Measurements from ENCODE around the gene BEST4.
"Not testable (repeated sequence)": the region's sequence is repeated elsewhere in the genome, so short reads cannot be mapped to it uniquely, and the experiment has no call there.

BEST4 gene

DNA sequence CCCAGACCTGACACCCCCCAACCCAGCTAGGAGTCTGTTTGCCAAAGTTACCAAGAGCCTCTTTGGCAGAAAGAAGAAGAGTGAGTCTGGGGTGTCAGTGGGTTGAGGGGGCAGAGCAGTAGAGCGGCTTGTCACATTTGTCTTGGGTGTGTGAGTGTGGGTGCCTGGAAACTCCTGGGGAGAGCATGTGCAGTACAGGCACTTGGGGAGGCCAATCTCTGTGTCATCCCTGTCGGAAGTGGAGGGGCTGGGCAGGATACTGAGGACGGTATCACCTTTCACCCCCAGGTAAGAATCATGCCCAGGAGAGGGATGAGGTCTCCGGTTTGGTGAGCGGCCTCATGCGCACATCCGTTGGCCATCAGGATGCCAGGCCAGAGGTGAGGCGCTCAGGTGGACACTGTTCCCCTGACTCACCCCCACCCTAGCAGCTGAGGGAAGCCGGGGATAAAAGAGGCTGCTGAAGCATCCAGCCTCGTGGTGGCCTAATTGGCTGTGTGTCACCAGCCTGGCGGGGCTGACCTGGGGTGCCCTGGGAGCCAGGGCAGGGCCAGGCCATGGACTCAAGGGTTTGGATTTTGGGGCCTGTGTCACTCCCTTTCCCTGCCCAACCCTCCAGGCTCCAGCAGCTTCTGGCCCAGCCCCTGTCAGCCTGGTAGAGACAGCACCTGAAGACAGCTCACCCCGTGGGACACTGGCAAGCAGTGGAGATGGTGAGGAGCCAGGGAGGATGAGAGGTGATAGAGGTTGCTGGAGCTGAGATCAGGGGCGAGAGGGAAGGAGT is 15.5 kb upstream of the BEST4 start:
- in situ Hi-C loops (cut with MboI; ENCODE audit: low sequenced_read_pairs): loop anchor here (25.0 kb wide), 1 partner anchor 209 kb away; the partner anchor contains the start of genes HECTD3 and UROD

DNA sequence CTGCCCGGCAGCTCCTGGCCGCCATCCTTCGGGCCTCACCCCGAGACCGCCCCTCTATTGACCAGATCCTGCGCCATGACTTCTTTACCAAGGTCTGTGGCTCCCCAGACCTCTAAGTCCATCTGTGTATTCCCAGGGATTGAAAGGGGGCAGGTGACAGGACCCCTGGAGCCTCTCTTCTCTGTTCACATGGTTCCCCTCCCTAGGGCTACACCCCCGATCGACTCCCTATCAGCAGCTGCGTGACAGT is 15.0 kb upstream of the BEST4 start:
- in situ Hi-C loops (cut with MboI; ENCODE audit: low sequenced_read_pairs): loop anchor here (25.0 kb wide), 1 partner anchor 209 kb away; the partner anchor contains the start of genes HECTD3 and UROD

DNA sequence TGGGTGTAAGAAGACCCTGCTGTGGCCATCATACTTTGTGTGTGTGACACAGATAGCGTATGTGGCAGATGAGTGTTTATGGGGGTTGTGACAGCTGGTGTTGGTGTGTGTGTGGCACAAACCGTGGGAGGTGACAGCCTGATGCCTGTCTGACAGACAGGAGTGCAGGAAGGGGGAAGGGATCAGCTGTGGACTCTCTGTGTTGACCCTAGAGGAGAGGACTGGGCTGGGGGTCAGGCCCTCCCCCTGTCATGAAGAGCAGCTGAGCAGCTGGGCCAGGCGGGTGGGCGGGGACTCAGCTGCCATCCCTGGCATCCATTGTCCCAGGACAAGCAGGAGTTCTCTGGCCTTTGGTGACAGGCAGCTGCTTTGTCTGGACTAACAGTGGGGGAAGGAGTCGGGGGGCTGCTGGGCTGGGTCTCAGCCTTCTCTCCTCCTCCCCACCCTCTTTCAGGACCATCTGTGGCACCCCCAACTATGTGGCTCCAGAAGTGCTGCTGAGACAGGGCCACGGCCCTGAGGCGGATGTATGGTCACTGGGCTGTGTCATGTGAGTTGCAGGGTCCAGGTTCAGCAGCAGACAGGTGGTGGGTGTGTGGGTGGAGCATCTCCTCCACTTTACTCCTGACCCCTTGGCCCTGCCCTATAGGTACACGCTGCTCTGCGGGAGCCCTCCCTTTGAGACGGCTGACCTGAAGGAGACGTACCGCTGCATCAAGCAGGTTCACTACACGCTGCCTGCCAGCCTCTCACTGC is 14.5 kb upstream of the BEST4 start:
- in situ Hi-C loops (cut with MboI; ENCODE audit: low sequenced_read_pairs): loop anchor here (25.0 kb wide), 1 partner anchor 210 kb away; the partner anchor contains the start of genes HECTD3 and UROD

DNA sequence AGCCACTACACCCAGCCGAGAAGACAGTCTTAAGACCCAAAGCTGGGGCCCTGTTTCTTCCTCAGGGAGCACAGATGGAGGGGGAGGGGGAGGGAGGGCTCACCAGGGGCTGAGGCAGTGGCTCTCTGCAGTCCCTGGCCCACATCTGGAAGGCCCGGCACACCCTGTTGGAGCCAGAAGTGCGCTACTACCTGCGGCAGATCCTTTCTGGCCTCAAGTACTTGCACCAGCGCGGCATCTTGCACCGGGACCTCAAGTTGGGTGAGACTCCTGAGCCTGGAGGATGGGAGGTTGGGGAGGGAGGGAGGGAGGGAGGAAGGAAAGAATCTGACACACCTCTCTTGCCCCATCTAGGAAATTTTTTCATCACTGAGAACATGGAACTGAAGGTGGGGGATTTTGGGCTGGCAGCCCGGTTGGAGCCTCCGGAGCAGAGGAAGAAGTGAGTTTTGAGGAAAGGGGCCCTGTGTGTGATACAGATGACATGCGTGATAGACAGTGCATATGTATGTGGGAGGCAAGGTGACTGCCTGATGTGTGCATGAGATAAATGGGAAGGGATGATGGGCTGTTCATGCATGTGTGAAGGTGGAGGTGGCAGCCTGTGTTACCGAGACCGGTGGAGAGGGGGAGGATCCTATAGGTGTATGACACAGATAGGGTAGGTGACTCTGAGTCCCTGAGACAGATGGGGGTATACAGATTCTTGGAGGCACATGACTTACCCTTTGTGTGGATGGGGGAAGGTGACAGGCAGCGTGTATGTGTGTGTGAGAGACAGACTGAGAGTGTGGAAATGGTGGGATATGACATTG is 13.7 kb upstream of the BEST4 start:
- in situ Hi-C loops (cut with MboI; ENCODE audit: low sequenced_read_pairs): loop anchor here (25.0 kb wide), 1 partner anchor 211 kb away; the partner anchor contains the start of genes HECTD3 and UROD

DNA sequence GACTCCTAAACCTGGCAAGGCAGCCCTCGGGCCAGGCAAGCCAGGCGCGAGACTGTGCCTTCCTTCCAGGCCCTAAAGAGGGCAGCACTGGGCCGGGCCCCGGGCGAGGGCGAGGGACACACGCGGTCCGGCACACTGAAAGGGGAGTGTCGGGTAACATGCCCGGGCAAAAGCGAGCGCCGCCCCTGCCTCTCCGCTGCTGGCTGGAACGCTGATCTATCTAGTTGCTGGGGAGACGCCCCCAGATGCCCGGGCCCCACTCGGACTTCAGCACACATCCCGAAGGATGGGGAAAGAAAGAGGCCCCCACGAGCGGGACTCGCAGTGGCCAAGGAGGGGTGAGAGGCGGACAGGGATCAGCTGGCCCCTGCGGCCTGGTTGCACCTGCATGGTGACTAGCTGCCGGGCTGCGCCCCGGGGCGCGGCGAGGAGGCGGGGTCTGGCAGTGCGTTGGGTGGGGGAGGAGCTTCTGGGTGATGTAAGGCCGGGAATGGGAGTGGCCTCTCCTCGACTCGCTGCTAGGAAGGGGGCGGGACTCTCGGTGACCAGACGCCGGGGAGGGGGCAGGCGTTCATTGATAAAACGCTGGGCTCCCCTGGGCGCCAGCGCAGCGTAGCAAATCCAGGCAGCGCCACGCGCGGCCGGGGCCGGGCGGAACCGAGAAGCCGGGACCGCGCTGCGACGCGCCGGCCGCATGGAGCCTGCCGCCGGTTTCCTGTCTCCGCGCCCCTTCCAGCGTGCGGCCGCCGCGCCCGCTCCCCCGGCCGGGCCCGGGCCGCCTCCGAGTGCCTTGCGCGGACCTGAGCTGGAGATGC is 12.0 kb upstream of the BEST4 start, which contains the start of gene PLK3:
Gene PLK3 (plus strand): TSS at position 608 of the 815 bp plus-strand sequence. CDS start 87 bp downstream, at position 695.
- in situ Hi-C loops (cut with MboI; ENCODE audit: low sequenced_read_pairs): loop anchor here (25.0 kb wide), 1 partner anchor 212 kb away; the partner anchor contains the start of genes HECTD3 and UROD

DNA sequence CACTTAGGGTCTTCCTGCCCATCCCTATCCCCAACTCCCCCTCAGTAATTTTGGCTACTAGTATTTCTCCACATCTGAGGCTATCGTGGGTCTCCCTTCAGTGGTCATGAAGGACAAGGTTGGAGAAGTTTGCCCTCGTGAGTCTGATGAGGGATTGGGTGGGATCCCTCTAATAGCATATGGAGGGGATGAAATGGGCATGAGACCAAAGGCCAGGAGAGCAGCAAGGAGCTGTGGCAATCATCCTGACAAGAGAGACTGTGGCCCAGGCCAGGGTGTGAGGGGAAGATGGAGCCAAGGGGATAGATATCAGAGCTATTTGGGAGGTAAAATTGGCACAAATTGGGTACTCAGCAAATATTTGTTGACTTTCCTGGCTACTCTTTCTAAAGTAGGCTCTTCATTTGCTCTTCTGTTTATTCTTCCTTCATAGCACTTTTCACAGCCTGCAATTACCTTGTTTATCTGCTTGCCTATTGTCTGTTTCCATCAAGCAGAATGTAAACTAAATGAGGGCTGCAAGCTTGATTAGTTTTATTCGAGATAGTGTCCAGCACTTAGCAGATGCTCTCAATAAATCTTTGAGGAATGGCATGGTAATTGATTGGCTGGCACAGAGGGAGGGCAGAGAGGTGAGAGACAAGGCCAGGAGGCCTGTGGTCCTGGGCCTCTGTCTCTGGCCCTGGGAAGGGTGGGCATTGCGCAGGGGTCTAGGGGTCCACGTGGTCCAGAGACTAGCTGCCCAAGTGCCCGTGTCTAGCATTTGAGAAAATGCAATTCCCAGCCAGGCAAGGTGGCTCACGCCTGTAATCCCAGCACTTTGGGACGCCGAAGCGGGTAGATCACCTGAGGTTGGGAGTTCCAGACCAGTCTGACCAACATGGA is 10.8 kb upstream of the BEST4 start:
- in situ Hi-C loops (cut with MboI; ENCODE audit: low sequenced_read_pairs): no loop called here

DNA sequence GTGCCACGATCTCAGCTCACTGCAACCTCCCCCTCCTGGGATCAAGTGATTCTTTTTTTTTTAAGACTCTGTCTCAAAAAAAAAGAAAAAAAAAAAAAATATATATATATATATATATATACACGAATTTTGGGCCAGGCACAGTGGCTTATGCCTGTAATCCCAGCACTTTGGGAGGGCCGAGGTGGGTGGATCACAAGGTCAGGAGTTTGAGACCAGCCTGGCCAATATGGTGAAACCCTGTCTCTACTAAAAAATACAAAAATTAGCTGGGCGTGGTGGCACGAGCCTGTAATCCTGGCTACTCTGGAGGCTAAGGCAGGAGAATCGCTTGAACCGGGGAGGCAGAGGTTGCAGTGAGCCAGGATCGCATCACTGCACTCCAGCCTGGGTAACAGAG is 9.9 kb upstream of the BEST4 start:
- in situ Hi-C loops (cut with MboI; ENCODE audit: low sequenced_read_pairs): not testable (repeated sequence)

DNA sequence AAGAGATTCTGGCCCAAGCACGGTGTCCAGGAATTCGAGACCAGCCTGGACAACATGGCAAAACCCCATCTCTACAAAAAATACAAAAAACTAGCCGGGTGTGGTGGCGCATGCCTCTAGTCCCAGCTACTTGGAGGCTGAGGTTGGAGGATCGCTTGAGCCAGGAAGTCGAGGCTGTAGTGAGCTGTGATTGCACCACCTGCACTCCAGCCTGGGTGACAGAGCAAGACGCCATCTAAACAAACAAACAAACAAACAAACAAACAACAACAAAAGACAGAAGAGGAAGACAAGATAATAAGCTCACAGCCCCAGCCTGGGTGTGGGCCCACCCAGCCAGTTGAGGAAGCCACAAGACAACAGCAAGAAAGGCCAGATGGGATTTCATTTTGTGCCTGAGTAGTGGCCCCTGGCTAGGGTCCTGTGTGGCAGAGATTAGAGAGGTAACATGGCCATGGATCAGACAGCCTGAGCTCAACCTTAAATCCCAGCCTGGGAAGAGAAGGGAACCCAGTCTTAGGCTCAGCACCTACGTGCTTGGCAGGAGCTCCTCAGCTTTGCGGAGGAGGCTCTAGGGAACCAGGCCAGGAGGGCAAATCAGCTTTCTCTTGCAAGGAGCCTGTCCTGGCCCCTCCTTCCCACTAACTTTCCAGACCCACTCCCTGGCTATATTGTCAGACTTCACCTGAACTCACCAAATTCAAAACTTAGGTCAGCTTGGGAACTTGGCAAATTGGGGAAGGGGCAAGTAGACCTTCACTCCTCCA is 4.9 kb upstream of the BEST4 start:
- in situ Hi-C loops (cut with MboI; ENCODE audit: low sequenced_read_pairs): no loop called here

DNA sequence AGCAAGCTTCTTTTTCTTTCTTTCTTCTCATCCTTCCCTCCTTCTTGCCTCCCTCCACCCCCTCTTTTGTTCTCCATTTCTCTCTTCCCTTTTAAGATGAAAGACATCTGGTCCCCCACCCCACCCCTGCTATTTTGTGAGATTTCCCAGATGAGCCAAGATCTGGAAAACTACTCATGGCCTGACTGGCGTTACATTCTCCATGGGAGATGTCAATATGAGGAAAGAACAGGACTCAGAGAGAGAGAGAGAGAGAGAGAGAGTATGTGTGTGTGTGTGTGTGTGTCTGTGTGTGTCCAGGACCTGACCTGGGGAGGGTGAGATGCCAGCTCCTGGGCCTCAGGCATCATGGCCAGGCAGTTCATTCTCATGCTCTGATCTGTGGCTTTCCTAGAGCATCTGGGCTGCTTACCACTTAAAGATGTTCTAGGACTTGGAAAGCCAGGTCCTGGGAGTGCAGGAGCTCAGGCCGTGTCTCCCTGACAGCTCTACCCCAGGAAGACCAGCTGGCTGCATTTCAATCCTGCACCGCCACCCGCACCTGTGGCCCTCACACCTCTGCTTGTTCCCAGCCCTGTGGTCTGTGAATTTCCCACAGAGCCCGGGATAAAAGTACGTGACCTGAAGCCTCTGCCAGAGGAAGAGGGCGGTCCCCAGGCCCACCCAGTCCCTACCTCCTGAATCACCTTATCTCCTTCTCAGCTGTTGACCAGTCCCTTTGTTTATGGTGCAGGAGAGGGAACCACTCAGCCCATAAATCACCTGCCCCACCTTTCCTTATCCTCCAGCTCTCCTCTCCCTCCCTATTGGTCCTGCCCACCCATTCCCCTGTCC is 3.2 kb upstream of the BEST4 start:
- in situ Hi-C loops (cut with MboI; ENCODE audit: low sequenced_read_pairs): no loop called here

DNA sequence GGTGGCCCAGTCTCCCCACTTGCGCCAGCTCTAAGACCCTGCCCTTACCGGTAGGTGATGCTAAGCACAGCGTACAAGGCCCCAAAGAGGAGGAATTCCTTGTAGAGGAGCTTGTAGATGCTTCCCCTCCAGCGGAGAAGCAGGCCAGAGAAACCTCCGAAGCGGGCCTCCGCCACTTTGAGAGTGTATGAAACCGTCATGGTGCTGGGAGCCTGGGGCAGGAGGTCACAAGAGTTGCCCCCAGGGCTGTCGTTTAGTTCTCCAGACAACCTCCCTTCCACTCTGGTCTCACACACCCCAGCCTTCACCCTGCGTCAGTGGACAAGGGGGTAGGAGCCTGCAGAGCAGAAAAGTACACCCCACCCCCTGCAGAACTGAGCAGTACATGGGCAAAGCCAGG is 464 bp downstream of the BEST4 start:
- in situ Hi-C loops (cut with MboI; ENCODE audit: low sequenced_read_pairs): no loop called here

DNA sequence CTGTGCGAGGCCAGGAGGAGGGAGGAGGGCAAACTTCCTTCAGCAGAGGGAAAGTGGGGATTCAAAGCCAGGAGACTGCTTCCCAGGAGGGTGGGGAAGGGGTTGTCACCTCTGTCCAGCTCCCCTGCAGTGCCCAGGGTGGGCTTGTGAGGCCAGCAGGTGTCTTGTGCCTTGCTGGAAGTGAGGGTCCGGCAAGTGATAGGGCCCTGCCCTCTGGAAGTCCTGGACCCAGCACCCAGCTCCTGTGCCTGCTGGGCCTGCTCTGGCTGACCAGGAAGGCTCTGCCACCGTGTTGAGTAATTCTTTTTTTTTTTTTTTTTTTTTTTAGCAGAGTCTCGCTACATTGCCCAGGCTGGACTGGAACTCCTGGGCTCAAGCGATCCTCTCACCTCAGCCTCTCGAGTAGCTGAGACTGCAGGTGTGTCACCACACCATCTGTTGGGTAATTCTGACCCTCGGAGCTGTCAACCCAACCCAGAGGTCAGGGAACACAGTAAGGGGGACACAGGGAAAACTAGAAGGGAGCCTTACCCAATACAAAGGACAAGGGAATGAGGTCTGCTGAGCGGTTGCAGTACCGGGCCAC is 1.0 kb downstream of the BEST4 start:
- in situ Hi-C loops (cut with MboI; ENCODE audit: low sequenced_read_pairs): no loop called here

DNA sequence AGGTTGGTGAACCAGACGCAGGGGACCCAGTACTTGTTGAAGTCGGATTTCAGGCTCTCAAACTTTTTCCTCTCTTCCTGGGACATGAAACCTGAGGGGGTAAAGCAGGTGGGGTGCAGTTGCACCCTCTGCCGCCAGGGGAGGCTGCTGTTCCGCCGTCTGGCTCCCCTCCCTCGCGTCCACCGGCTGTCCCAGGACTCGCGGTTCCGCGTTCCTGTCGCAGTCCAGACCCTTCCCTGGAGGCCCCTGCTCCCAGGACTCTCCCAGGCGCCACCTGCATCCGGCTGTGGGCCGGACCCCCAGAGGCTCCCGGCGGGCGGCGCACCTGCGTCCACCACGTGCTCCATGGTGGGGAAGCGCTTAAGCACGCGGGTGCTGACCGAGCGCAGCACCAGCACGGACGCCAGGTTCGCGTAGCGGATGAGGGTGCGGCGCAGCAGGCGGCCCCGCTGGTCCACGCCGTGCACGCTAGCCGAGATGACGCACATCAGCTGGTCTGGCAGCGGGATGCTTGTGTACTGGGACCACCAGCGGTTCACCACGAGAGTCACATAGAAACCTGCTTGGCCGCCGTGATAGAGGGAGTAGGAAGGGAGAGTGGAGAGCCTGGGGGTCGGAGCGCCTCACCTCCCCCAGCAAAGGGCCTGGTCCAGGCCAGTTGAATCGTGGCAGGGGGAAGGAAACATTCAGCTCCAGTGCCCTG is 1.7 kb downstream of the BEST4 start:
- in situ Hi-C loops (cut with MboI; ENCODE audit: low sequenced_read_pairs): no loop called here

DNA sequence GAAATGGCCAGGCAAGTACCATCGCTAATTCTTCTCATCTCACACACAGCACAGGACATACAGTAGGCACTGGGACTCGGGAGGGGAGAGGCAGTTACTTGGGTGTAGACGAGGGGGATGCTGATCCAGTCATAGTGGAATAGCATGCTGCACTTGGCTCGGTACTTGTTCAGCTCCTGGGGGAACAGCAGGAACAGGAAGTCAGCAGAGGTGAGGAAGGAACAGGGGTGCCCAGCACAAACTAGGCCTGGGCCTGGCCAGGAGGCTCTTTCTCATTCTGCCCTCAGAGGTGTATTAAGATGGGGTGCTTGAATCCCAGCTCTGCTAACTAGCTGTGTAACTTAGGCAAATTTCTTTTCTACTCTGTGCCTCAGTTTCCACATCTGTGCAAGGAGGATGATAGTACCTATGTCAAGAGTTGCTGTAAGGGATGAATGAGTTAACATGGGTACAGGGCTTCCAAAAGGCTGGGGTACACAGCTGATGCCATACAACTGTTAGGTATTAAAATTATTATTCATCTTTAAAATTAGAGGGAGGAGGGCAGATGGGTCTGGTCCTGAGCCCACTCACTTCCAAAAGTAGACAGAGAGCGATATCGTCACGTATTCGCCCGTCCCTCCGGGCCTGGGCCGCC is 2.4 kb downstream of the BEST4 start:
- in situ Hi-C loops (cut with MboI; ENCODE audit: low sequenced_read_pairs): no loop called here

DNA sequence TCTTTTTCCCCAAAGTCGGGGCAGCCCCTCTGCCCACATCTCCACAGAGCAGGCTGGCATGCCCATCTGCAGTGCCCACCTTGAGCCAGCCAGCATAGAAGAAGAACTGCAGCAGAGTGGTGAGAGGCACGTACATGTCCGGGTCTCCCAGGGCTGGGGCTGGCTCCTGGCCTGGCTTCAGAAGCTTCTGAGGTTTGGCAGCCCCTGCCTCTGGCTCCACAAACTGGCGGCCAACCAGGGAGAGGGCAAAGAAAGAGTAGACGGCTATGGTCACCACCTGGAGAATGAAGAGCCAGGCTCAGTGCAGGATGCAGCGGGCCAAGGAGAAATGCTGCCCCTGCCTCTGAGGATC is 3.0 kb downstream of the BEST4 start:
- in situ Hi-C loops (cut with MboI; ENCODE audit: low sequenced_read_pairs): no loop called here

DNA sequence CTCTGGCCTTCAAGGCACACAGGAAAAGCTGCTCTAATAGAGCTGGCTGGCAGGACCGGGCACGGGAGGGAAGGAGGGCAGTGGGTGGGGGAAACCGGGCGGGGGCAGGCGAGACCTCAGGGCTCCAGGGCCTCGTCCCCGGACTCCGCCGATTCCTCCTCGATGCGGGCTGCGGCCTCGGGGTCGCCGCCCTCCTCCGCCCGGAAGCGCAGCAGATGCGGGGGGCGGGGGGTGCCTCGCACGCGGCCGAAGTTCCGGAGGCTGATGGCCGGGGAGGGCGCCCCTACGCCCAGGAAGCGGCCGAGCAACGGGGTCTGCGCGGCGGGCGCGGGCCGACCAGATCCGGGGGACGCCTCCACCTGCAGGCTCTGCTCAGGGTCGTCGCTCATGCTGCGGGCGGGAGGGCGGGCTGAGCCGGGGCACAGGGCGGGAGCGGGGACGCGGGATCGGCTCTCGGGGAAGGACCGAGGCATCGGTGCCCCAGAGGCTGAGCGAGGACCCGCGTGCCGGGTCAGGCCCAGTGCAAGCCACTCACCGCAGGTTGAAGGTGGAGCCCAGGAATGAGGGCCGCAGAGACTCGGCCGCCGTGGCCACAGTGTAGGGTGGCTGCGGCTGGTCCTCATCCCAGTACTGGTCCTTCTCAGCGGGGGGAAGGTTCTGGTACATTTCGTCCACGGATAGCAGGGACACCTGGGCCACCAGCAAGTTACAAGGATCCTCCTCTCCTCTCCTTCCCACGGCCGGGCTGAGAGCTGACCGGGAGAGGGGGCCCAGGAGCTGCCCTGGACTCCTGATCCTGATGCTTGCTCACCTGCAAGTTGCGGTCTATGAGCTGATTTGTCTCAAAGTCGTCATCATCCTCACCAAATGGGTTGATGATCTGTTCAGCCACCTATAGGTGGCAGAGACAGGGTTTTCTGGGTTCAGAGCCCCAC is 3.6 kb downstream of the BEST4 start:
- in situ Hi-C loops (cut with MboI; ENCODE audit: low sequenced_read_pairs): no loop called here
